Kidney (tissue), 14 donors: ENCODE results near the gene TLR4. TPM values are rescaled to one million over a fixed set of nuclear protein-coding genes. Genes with fewer than 3 reads are reported as not detected.

Experiments used
- DNase-seq, 5 donors: peaks; one replicate each; pipeline ENCODE4 v3.0.0-alpha.2; 2013 to 2020
- FAIRE-seq: peaks from 2 replicates; lab custom pipeline; 2012; peaks lifted over from hg19 to GRCh38; lab: Jason Lieb, UNC
- H3K27ac ChIP-seq, 2 donors: one replicate each; pipeline ENCODE4 v1.7.0; 2013; ENCODE audit warnings: low read depth in 2 of 2, low read length in 2 of 2, inconsistent platforms in 1 of 2
- H3K27me3 ChIP-seq: one replicate; pipeline ENCODE4 v1.7.1; 2013; ENCODE audit warnings: low read length, inconsistent platforms; ENCODE audit not compliant: control insufficient read depth, insufficient read depth
- H3K36me3 ChIP-seq, 3 donors: one replicate each; pipeline versions ENCODE4 v1.7.0 to v1.7.1; 2013; ENCODE audit warnings: low read length in 3 of 3, control low read depth in 1 of 3, inconsistent platforms in 1 of 3; ENCODE audit not compliant: insufficient read depth in 3 of 3, control insufficient read depth in 2 of 3
- H3K4me1 ChIP-seq, 3 donors: one replicate each; pipeline versions ENCODE4 v1.7.0 to v1.7.1; 2013; ENCODE audit warnings: low read length in 3 of 3, inconsistent platforms in 1 of 3, low read depth in 1 of 3; ENCODE audit not compliant: control insufficient read depth in 2 of 3, insufficient read depth in 2 of 3
- H3K4me3 ChIP-seq, 3 donors: one replicate each; pipeline versions ENCODE4 v1.7.0 to v1.8.1; 2013; ENCODE audit warnings: low read length in 3 of 3, control low read depth in 1 of 3, inconsistent platforms in 1 of 3
- H3K9ac ChIP-seq, 3 donors: one replicate each; pipeline versions ENCODE4 v1.7.0 to v1.7.1; 2013; ENCODE audit warnings: low read length in 3 of 3, control low read depth in 1 of 3, inconsistent platforms in 1 of 3
- H3K9me3 ChIP-seq, 3 donors: one replicate each; pipeline versions ENCODE4 v1.7.0 to v1.7.1; 2013; ENCODE audit warnings: low read length in 3 of 3, control low read depth in 1 of 3, inconsistent platforms in 1 of 3; ENCODE audit not compliant: control insufficient read depth in 2 of 3, insufficient read depth in 1 of 3
- CTCF ChIP-seq: IDR thresholded peaks from 3 replicates; pipeline ENCODE4 v1.5.1; 2012; ENCODE audit warnings: mild to moderate bottlenecking, moderate library complexity, borderline replicate concordance; ENCODE audit not compliant: insufficient read depth; ENCODE audit errors: extremely low read depth
- intact Hi-C: fragments of 100-400 bp; cut with DNase I; formaldehyde crosslinking; loops from one replicate; pipeline ENCODE4 v1.11.1; 2022
- polyA plus RNA-seq: library from polyadenylated mRNA; stranded (reverse); fragments of 350-450 nt; fragmentation: Illumina TruSeq; extraction: RNeasy Lipid Tissue Mini Kit (QIAGEN cat#74804); gene quantifications from one replicate; pipeline ENCODE4 v1.2.3, GENCODE V29; 2014; ENCODE audit warnings: low read depth, low replicate concordance; ENCODE audit not compliant: insufficient read depth
- total RNA-seq: library from RNA; stranded (reverse); fragmentation: NEBNext Ultra II Directional; extraction: Animal tissue kit (Norgen Biotek cat#: 25700); gene quantifications from one replicate; pipeline ENCODE4 v1.2.1, GENCODE V29; 2021
- donor health status: control.
- donor health status: control.
- donor health status: control.
- donor health status: control.
- donor health status: control.
- donor health status: DM: yes; HTN: yes; CAD: no.
- donor health status: Normal renal cell carcinoma (clear cell type).

TLR4 gene
- total and polyA plus RNA-seq, 2 donors from 2014 or later = 5.8 to 33.4 TPM

- Histone ChIP-seq H3K4me3 (no peak overlapping the region), H3K9me3 (no peaks in the 10 kb centered on the region), H3K27me3 (no peaks in the 10 kb centered on the region), H3K27ac (peak overlapping the region in 1 of 2 donors; percentile 66), H3K9ac (no peak overlapping the region), H3K36me3 (no peaks in the 10 kb centered on the region), H3K4me1 (peaks cover 0 to 7% (median 0%) of the 10 kb centered on the region in 3 donors)
- TF ChIP-seq CTCF = no peak
- FAIRE-seq (peak; percentile 15), DNase-seq (no peak)
- intact Hi-C loops = no loop called here
These were observed 21.3 kb downstream of the TLR4 start for GRCh38 chr9:117725426-117725887.

- H3K36me3 ChIP-seq = no peaks in the 10 kb centered on the region
- no peak for TF ChIP-seq CTCF
- no peaks in the 10 kb centered on the region for H3K9me3 ChIP-seq
- no peaks in the 10 kb centered on the region for H3K27me3 ChIP-seq
- no peak overlapping the region for H3K4me3 ChIP-seq
- H3K27ac ChIP-seq = no peak overlapping the region
- DNase-seq = no peak
- intact Hi-C loops = no loop called here
- no peak overlapping the region for H3K9ac ChIP-seq
- peaks cover 0 to 3% (median 0%) of the 10 kb centered on the region in 3 donors for H3K4me1 ChIP-seq
- no peak for FAIRE-seq
These were observed 25.2 kb downstream of the TLR4 start for GRCh38 chr9:117729375-117729774.

- DNase-seq (no peak), FAIRE-seq (no peak)
- no peak overlapping the region for H3K9ac ChIP-seq
- no peak overlapping the region for H3K27ac ChIP-seq
- no peaks in the 10 kb centered on the region for H3K4me1 ChIP-seq
- no peak for TF ChIP-seq CTCF
- no peaks in the 10 kb centered on the region for H3K27me3 ChIP-seq
- intact Hi-C loops = no loop called here
- no peak overlapping the region for H3K4me3 ChIP-seq
- H3K36me3 ChIP-seq = no peaks in the 10 kb centered on the region
- H3K9me3 ChIP-seq = no peaks in the 10 kb centered on the region
These were observed 28.3 kb downstream of the TLR4 start for GRCh38 chr9:117732494-117732893.

- TF ChIP-seq CTCF = no peak
These were observed 29.3 kb downstream of the TLR4 start for GRCh38 chr9:117733465-117733864.

More at GRCh38 chr9:117733465-117733864, 29.3 kb downstream of the TLR4 start:
- Histone ChIP-seq H3K9me3 (no peaks in the 10 kb centered on the region), H3K9ac (no peak overlapping the region), H3K36me3 (no peaks in the 10 kb centered on the region), H3K27ac (no peak overlapping the region), H3K4me3 (no peak overlapping the region), H3K27me3 (no peaks in the 10 kb centered on the region), H3K4me1 (no peaks in the 10 kb centered on the region)
- no peak for FAIRE-seq
- DNase-seq = no peak
- intact Hi-C loops = no loop called here
